ENCODE results near the gene AR.

- TF ChIP-seq CTCF (IDR thresholded peaks at IDR 0.05; ENCODE audit: poor library complexity, severe bottlenecking) (no peak), SMC3 (conservative IDR thresholded peaks at IDR 0.05; ENCODE audit: poor library complexity) (no peak), RAD21 (conservative IDR thresholded peaks at IDR 0.05) (no peak), POLR2AphosphoS5 (IDR thresholded peaks at IDR 0.05) (no peak), REST (IDR thresholded peaks at IDR 0.05; ENCODE audit: borderline replicate concordance) (no peak), EZH2 (IDR thresholded peaks at IDR 0.05; ENCODE audit: borderline replicate concordance, insufficient read depth, low read length, poor library complexity, severe bottlenecking) (no peak)
Observed at GRCh38 chrX:67730296-67730695, 186.5 kb downstream of the AR start.

Measured in neural cell (in vitro differentiated cells).